NAMALWA (cell line): ENCODE results near the gene CDS2.

ENCODE experiments used
- DNase-seq: peaks from one replicate; pipeline ENCODE4 v3.0.0-alpha.2; 2015; ENCODE audit warnings: low spot score

CDS2 gene

GRCh38 chr20:5181958-5182357 is 55.1 kb downstream of the CDS2 start:
- no peak for DNase-seq

GRCh38 chr20:5182615-5183254 is 55.9 kb downstream of the CDS2 start:
- DNase-seq = no peak

GRCh38 chr20:5183731-5184474 is 57.1 kb downstream of the CDS2 start:
- no peak for DNase-seq

- DNase-seq = no peak
Observed at GRCh38 chr20:5184684-5185083, 57.9 kb downstream of the CDS2 start.

GRCh38 chr20:5187122-5187521 is 60.3 kb downstream of the CDS2 start:
- DNase-seq = no peak

- no peak for DNase-seq
Observed at GRCh38 chr20:5188736-5189135, 61.9 kb downstream of the CDS2 start.

GRCh38 chr20:5189917-5190316 is 63.1 kb downstream of the CDS2 start:
- no peak for DNase-seq

GRCh38 chr20:5190444-5190843 is 63.6 kb downstream of the CDS2 start:
- no peak for DNase-seq

GRCh38 chr20:5191829-5192569 is 65.2 kb downstream of the CDS2 start:
- DNase-seq = peak; percentile 83

GRCh38 chr20:5192570-5193431 is 66.0 kb downstream of the CDS2 start:
- DNase-seq = no peak

- no peak for DNase-seq
Observed at GRCh38 chr20:5195655-5196054, 68.8 kb downstream of the CDS2 start.

GRCh38 chr20:5196149-5196548 is 69.3 kb downstream of the CDS2 start:
- DNase-seq = no peak

GRCh38 chr20:5197270-5197827 is 70.5 kb downstream of the CDS2 start:
- no peak for DNase-seq

GRCh38 chr20:5197847-5198650 is 71.2 kb downstream of the CDS2 start:
- DNase-seq = no peak

GRCh38 chr20:5198651-5198924 is 71.8 kb downstream of the CDS2 start:
- DNase-seq = no peak

- DNase-seq = no peak
Observed at GRCh38 chr20:5203380-5203779, 76.6 kb downstream of the CDS2 start.

GRCh38 chr20:5205348-5206210 is 78.8 kb downstream of the CDS2 start:
- peak; percentile 78 for DNase-seq

- no peak for DNase-seq
Observed at GRCh38 chr20:5207138-5207537, 80.3 kb downstream of the CDS2 start.

GRCh38 chr20:5211803-5212714 is 85.3 kb downstream of the CDS2 start:
- no peak for DNase-seq
